Measurements from ENCODE around the gene MMP15. TPM values are rescaled to one million over a fixed set of nuclear protein-coding genes. Genes with fewer than 3 reads are reported as not detected.

The MMP15 gene
- total and polyA plus RNA-seq, 2 of the 13 experiments (the other 11 are each of a cell fraction or from before 2014, with no cell fraction given): 35.2 to 44.9 TPM

GRCh38 chr16:58009856-58010416, 15.6 kb upstream of the MMP15 start:
- Histone ChIP-seq H3K36me3 (replicated peaks in 1 of 2; ENCODE audit: control insufficient read depth in 1 of 2, insufficient read depth in 2 of 2, low read length in 2 of 2) (peaks cover 15 to 53% of the 10 kb centered on the region in 2 experiments), H4K20me1 (ENCODE audit: insufficient read depth, low read length) (no peaks in the 10 kb centered on the region), H3K4me1 (ENCODE audit: insufficient read depth, low read length) (peaks cover 16% of the 10 kb centered on the region), H3K27me3 (ENCODE audit: control insufficient read depth in 1 of 2, insufficient read depth in 2 of 2, low read length in 2 of 2) (no peaks in the 10 kb centered on the region), H3K9ac (ENCODE audit: insufficient read depth, low read depth, low read length) (no peak overlapping the region), H3K4me2 (ENCODE audit: low read depth, low read length) (no peak overlapping the region), H3K27ac (ENCODE audit: extremely low read length, insufficient read depth, low read length) (no peak overlapping the region), H3K79me2 (ENCODE audit: insufficient read depth, low read length) (peaks cover 2% of the 10 kb centered on the region), H2AFZ (ENCODE audit: low read length) (no peak overlapping the region), H3K9me3 (ENCODE audit: low read length) (peaks cover 8% of the 10 kb centered on the region), H3K4me3 (replicated peaks in 1 of 3; ENCODE audit: insufficient read depth in 1 of 3, low read depth in 2 of 3, low read length in 3 of 3) (no peak overlapping the region)
- ATAC-seq (no peak), DNase-seq (ENCODE audit: low spot score) (no peak), FAIRE-seq (no peak)
- CTCF ChIA-PET (ENCODE audit: low intra/inter-chr PET ratio, low total read pairs): no interaction called here
- intact Hi-C loops (cut with micrococcal nuclease; ENCODE audit: unreplicated experiment) (loop anchor here (10.0 kb wide), 1 partner anchor 275 kb away; the partner anchor contains the start of gene KATNB1), in situ Hi-C loops (cut with HindIII; ENCODE audit: extremely low pct_ligation_motif_present, low pct_unique_long_range_greater_than_20kb) (no loop called here)
- TF ChIP-seq STAT5B (CRISPR knock-in tag; IDR thresholded peaks at IDR 0.05) (no peak), ZHX2 (IDR thresholded peaks at IDR 0.05; ENCODE audit: low read depth) (no peak), ZHX2 (CRISPR knock-in tag; IDR thresholded peaks at IDR 0.05; ENCODE audit: borderline replicate concordance) (no peak), ZNF24 (IDR thresholded peaks at IDR 0.05) (no peak), KDM5B (CRISPR knock-in tag; IDR thresholded peaks at IDR 0.05; ENCODE audit: borderline replicate concordance) (no peak), ZNF572 (CRISPR knock-in tag; IDR thresholded peaks at IDR 0.05) (no peak), AKAP8 (CRISPR knock-in tag; IDR thresholded peaks at IDR 0.05) (no peak), ZNF296 (CRISPR knock-in tag; conservative IDR thresholded peaks at IDR 0.05) (no peak), SNRNP70 (IDR thresholded peaks at IDR 0.05; ENCODE audit: low read depth, low read length) (no peak), STAT6 (CRISPR knock-in tag; IDR thresholded peaks at IDR 0.05; ENCODE audit: borderline replicate concordance) (no peak)
- no TSS peak for BruUV-seq (replicated peaks)
- 96% methylated on average over 11 of the region's 11 CpGs for WGBS (ENCODE audit: low lambda C conversion rate)
- POLR2A ChIA-PET: interaction anchor here (1.6 kb wide), 1 partner anchor 15 kb away, joined by 8 read pairs; no protein-coding TSS in a partner anchor

Measured in HepG2 (cell line).